SHP77 treated with DMSO at 0.1 percent for 48 hours (cell line): ENCODE measurements around the gene RBMS2.

Source experiments
- DNase-seq: peaks from one replicate; lab custom pipeline; 2025; lab: John Stamatoyannopoulos, UW

The RBMS2 gene

GRCh38 chr12:56581418-56582145 lies 60.0 kb downstream of the RBMS2 start:
- DNase-seq, result no peak

GRCh38 chr12:56585098-56585497 lies 63.5 kb downstream of the RBMS2 start:
- DNase-seq, result no peak

GRCh38 chr12:56589783-56590182 lies 68.2 kb downstream of the RBMS2 start:
- no peak for DNase-seq

- no peak for DNase-seq
These were observed 68.7 kb downstream of the RBMS2 start for GRCh38 chr12:56590237-56590830.

- DNase-seq, result peak; percentile 73
These were observed 69.5 kb downstream of the RBMS2 start for GRCh38 chr12:56591126-56591525.

GRCh38 chr12:56591961-56592360 lies 70.3 kb downstream of the RBMS2 start:
- DNase-seq, result no peak

- DNase-seq, result peak; percentile 23
These were observed 72.4 kb downstream of the RBMS2 start for GRCh38 chr12:56593909-56594621.

GRCh38 chr12:56596815-56597214 lies 75.2 kb downstream of the RBMS2 start:
- no peak for DNase-seq

GRCh38 chr12:56599041-56599440 lies 77.4 kb downstream of the RBMS2 start:
- no peak for DNase-seq

GRCh38 chr12:56599797-56600196 lies 78.2 kb downstream of the RBMS2 start:
- DNase-seq, result no peak

GRCh38 chr12:56600753-56601152 lies 79.1 kb downstream of the RBMS2 start:
- DNase-seq, result no peak

GRCh38 chr12:56601503-56601902 lies 79.9 kb downstream of the RBMS2 start:
- DNase-seq, result no peak

GRCh38 chr12:56602239-56602638 lies 80.6 kb downstream of the RBMS2 start:
- DNase-seq, result no peak

GRCh38 chr12:56604355-56604754 lies 82.7 kb downstream of the RBMS2 start:
- no peak for DNase-seq

- DNase-seq, result no peak
These were observed 93.0 kb downstream of the RBMS2 start for GRCh38 chr12:56614627-56615026.

GRCh38 chr12:56616244-56616643 lies 94.6 kb downstream of the RBMS2 start:
- no peak for DNase-seq

GRCh38 chr12:56616925-56617324 lies 95.3 kb downstream of the RBMS2 start:
- no peak for DNase-seq

- DNase-seq, result no peak
These were observed 100.9 kb downstream of the RBMS2 start for GRCh38 chr12:56622535-56622934.

GRCh38 chr12:56626701-56627100 lies 105.1 kb downstream of the RBMS2 start:
- DNase-seq, result no peak

GRCh38 chr12:56628671-56629458 lies 107.2 kb downstream of the RBMS2 start:
- no peak for DNase-seq

GRCh38 chr12:56629459-56630179 lies 108.0 kb downstream of the RBMS2 start:
- no peak for DNase-seq

- DNase-seq, result peak; percentile 78
These were observed 108.6 kb downstream of the RBMS2 start, which contains the start of gene BAZ2A for GRCh38 chr12:56630180-56630632. Gene BAZ2A, minus strand, starts transcription at chr12:56630326. Its CDS starts 12,796 bp downstream, at chr12:56617530.
